ENCODE measurements around the gene RANBP17. TPM values are rescaled to one million over a fixed set of nuclear protein-coding genes. Genes with fewer than 3 reads are reported as not detected.

The RANBP17 gene
- total and polyA plus RNA-seq, 9 of the 15 experiments (the other 6 are each of a cell fraction or from before 2014, with no cell fraction given) = not detected

GRCh38 chr5:170874017-170874416, 12.2 kb downstream of the RANBP17 start (continued):
- TF ChIP-seq ZBTB5 (IDR thresholded peaks at IDR 0.05) (no peak), IRF2 (CRISPR knock-in tag; IDR thresholded peaks at IDR 0.05) (no peak), TSHZ1 (CRISPR knock-in tag; IDR thresholded peaks at IDR 0.05) (no peak)

GRCh38 chr5:170875811-170876210, 14.0 kb downstream of the RANBP17 start:
- intact Hi-C loops (cut with micrococcal nuclease) = no loop called here
- Histone ChIP-seq H2AFZ (ENCODE audit: low read depth, low read length) (no peak overlapping the region), H4K20me1 (replicated peaks; ENCODE audit: control insufficient read depth, insufficient read depth, low read length) (no peaks in the 10 kb centered on the region), H3K4me2 (ENCODE audit: insufficient read depth, low read length) (no peak overlapping the region), H3K9me1 (ENCODE audit: control insufficient read depth, insufficient read depth, low read length) (no peaks in the 10 kb centered on the region), H3K36me3 (ENCODE audit: control insufficient read depth, insufficient read depth, low read length) (no peaks in the 10 kb centered on the region), H3K79me2 (ENCODE audit: control insufficient read depth, insufficient read depth, low read length) (no peaks in the 10 kb centered on the region), H3K27me3 (ENCODE audit: control insufficient read depth in 2 of 2, insufficient read depth in 2 of 2, low read length in 2 of 2) (no peaks in the 10 kb centered on the region), H3K4me3 (no peak overlapping the region), H3K27ac (ENCODE audit: extremely low read depth, low read depth, low read length) (no peak overlapping the region), H3K9me3 (replicated peaks; ENCODE audit: control insufficient read depth, insufficient read depth, low read depth, low read length) (peaks cover 1% of the 10 kb centered on the region; the same call in 1 of the 2 replicates), H3K4me1 (replicated peaks in 1 of 2; ENCODE audit: control insufficient read depth in 2 of 2, insufficient read depth in 2 of 2, low read length in 2 of 2) (no peaks in the 10 kb centered on the region), H3K9ac (ENCODE audit: insufficient read depth in 1 of 2, low read depth in 2 of 2, low read length in 2 of 2) (no peak overlapping the region)
- 2% methylated on average over 4 of the region's 4 CpGs for WGBS (ENCODE audit: insufficient coverage, low coverage, missing lambda C conversion rate)
- ATAC-seq (no peak), DNase-seq (ENCODE audit: extremely low read depth in 1 of 4, low spot score in 3 of 4) (no peak), FAIRE-seq (no peak)
- ChIA-PET CTCF (ENCODE audit: low intra/inter-chr PET ratio) (no interaction called here), POLR2A (no interaction called here)
- BruUV-seq (replicated peaks) = no TSS peak
- in situ Hi-C loops (cut with MboI) = no loop called here
- TF ChIP-seq ZBTB8A (IDR thresholded peaks at IDR 0.05; ENCODE audit: partially characterized antibody) (no peak), ZBTB1 (CRISPR knock-in tag; IDR thresholded peaks at IDR 0.05; ENCODE audit: borderline replicate concordance, low read depth) (no peak), ZNF57 (CRISPR knock-in tag; IDR thresholded peaks at IDR 0.05) (no peak), ATF3 (IDR thresholded peaks at IDR 0.05) (no peak), ATF3 (CRISPR knock-in tag; conservative IDR thresholded peaks at IDR 0.05) (no peak), NONO (IDR thresholded peaks at IDR 0.05; ENCODE audit: low read depth in 2 of 2, low read length in 1 of 2) (no peak), HMBOX1 (IDR thresholded peaks at IDR 0.05) (no peak), CREB5 (CRISPR knock-in tag; IDR thresholded peaks at IDR 0.05) (no peak), SMAD4 (CRISPR knock-in tag; conservative IDR thresholded peaks at IDR 0.05) (no peak), SIRT6 (IDR thresholded peaks at IDR 0.05; ENCODE audit: low read depth, low read length) (no peak)

Measured in K562 (cell line).